Chondrocyte (in vitro differentiated cells): ENCODE data around the gene SLC52A1. TPM values are rescaled to one million over a fixed set of nuclear protein-coding genes. Genes with fewer than 3 reads are reported as not detected.

Experiments used
- DNase-seq: peaks from one replicate; pipeline ENCODE4 v3.0.0; 2021; ENCODE audit warnings: mixed read lengths, low spot score
- H3K27ac Mint-ChIP-seq: one replicate; pipeline ENCODE4 v1.8.0; 2021; ENCODE audit warnings: mild to moderate bottlenecking, moderate library complexity, mixed read lengths; ENCODE audit not compliant: unreplicated experiment
- H3K27me3 Mint-ChIP-seq: 2 replicates; pipeline ENCODE4 v1.8.0; 2021; ENCODE audit warnings: low read depth, mixed read lengths
- H3K36me3 Mint-ChIP-seq: 2 replicates; pipeline ENCODE4 v1.8.0; 2021; ENCODE audit warnings: low read depth, mixed read lengths
- H3K4me1 Mint-ChIP-seq: 2 replicates; pipeline ENCODE4 v1.8.0; 2021; ENCODE audit warnings: low read depth, mild to moderate bottlenecking, mixed read lengths
- H3K4me3 Mint-ChIP-seq: one replicate; pipeline ENCODE4 v1.8.0; 2021; ENCODE audit warnings: mild to moderate bottlenecking, moderate library complexity, mixed read lengths; ENCODE audit not compliant: unreplicated experiment
- H3K9me3 Mint-ChIP-seq: 2 replicates; pipeline ENCODE4 v1.8.0; 2021; ENCODE audit warnings: low read depth, mixed read lengths
- CTCF ChIP-seq: fragments of 200-600 bp; sonication (generic); IDR thresholded peaks from 2 replicates; pipeline ENCODE4 v1.5.0; 2021; ENCODE audit warnings: antibody characterized with exemption, mild to moderate bottlenecking, moderate library complexity
- total RNA-seq: library from RNA; stranded (reverse); gene quantifications from 3 replicates; pipeline ENCODE4 v1.2.1, GENCODE V29; 2021

SLC52A1 gene
- total RNA-seq, 1 donor from 2014 or later, result not detected

GRCh38 chr17:5049314-5049841 lies 14.2 kb upstream of the SLC52A1 start:
- Mint-ChIP-seq H3K27ac (no peak overlapping the region), H3K27me3 (no peaks in the 10 kb centered on the region), H3K4me3 (no peak overlapping the region), H3K4me1 (no peaks in the 10 kb centered on the region), H3K9me3 (no peaks in the 10 kb centered on the region), H3K36me3 (no peaks in the 10 kb centered on the region)
- no peak for TF ChIP-seq CTCF
- no peak for DNase-seq

GRCh38 chr17:5047446-5047845 lies 12.2 kb upstream of the SLC52A1 start:
- Mint-ChIP-seq H3K36me3 (no peaks in the 10 kb centered on the region), H3K4me3 (no peak overlapping the region), H3K4me1 (no peaks in the 10 kb centered on the region), H3K27ac (no peak overlapping the region), H3K27me3 (no peaks in the 10 kb centered on the region), H3K9me3 (no peaks in the 10 kb centered on the region)
- DNase-seq, result no peak
- TF ChIP-seq CTCF, result no peak

GRCh38 chr17:5045496-5045895 lies 10.3 kb upstream of the SLC52A1 start:
- TF ChIP-seq CTCF, result no peak
- Mint-ChIP-seq H3K36me3 (no peaks in the 10 kb centered on the region), H3K27me3 (no peaks in the 10 kb centered on the region), H3K9me3 (no peaks in the 10 kb centered on the region), H3K4me1 (no peaks in the 10 kb centered on the region), H3K27ac (no peak overlapping the region), H3K4me3 (no peak overlapping the region)
- DNase-seq, result no peak

GRCh38 chr17:5044630-5045029 lies 9.4 kb upstream of the SLC52A1 start:
- Mint-ChIP-seq H3K4me3 (no peak overlapping the region), H3K9me3 (no peaks in the 10 kb centered on the region), H3K36me3 (no peaks in the 10 kb centered on the region), H3K27me3 (no peaks in the 10 kb centered on the region), H3K4me1 (no peaks in the 10 kb centered on the region), H3K27ac (no peak overlapping the region)
- no peak for DNase-seq
- TF ChIP-seq CTCF, result no peak

GRCh38 chr17:5043524-5043923 lies 8.3 kb upstream of the SLC52A1 start:
- H3K36me3 Mint-ChIP-seq, result no peaks in the 10 kb centered on the region
- no peak overlapping the region for H3K27ac Mint-ChIP-seq
- no peak for TF ChIP-seq CTCF
- no peak overlapping the region for H3K4me3 Mint-ChIP-seq
- DNase-seq, result no peak
- no peaks in the 10 kb centered on the region for H3K27me3 Mint-ChIP-seq
- no peaks in the 10 kb centered on the region for H3K4me1 Mint-ChIP-seq
- no peaks in the 10 kb centered on the region for H3K9me3 Mint-ChIP-seq
